ENCODE results near the gene LAMTOR2. TPM values are rescaled to one million over a fixed set of nuclear protein-coding genes. Genes with fewer than 3 reads are reported as not detected.
A peak's percentile ranks its signal among the peaks of the same experiment; 100 is the strongest.

Gene LAMTOR2
- total RNA-seq, 1 experiment from 2014 or later: 50.6 TPM

DNA sequence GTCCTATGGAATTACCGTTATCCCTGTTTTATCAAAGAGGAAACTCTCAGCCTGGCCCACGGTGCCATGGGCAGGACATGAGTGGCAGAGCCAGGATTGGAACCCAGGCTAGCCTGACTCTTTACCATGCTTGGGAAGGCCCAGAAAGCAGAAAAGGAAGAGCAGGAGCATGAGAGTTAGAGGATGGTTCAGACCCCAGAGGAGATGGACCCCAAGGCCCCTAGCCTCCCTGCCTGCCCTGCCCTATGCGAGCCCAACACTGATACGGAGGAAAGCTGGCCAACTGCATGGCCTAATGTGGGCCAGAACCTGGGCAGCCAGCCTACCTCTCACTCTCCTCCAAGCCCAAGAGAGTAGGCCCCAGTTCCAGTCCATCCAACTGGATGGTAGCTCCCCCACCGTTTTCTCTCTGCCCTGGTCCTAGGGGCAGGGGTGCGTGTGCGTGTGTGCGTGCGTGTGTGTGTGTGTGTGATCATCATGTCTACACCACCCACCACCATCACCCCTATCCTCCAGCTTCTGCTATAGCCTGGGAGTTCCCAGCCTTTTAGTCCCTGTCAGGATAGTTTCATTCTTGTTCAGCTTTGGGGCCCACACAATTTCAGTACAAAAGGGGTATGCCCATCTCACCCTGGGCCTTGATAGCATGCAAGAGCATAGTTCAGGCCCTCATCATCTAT, 43.1 kb downstream of the LAMTOR2 start:
- no peak overlapping the region for H3K4me2 ChIP-seq (ENCODE audit: insufficient read depth, insufficient read length, low read length)
- no peak overlapping the region for H2AK5ac ChIP-seq (ENCODE audit: insufficient read length, low read length)
- no peaks in the 10 kb centered on the region; a peak in 1 of 5 replicates for H3K9me3 Mint-ChIP-seq
- no peaks in the 10 kb centered on the region for H3K27me3 Mint-ChIP-seq (ENCODE audit: low read depth)
- H3T11ph ChIP-seq (ENCODE audit: low read length): no peak overlapping the region
- WGBS (ENCODE audit: extremely low coverage, insufficient read length, low lambda C conversion rate): no CpG with 5 or more reads among the region's 9 CpGs
- 0 out of 2 replicates have a peak, but pooled peaks cover 2% of the 10 kb centered on the region for H3K4me1 ChIP-seq (ENCODE audit: insufficient read depth, low read length)
- H2BK20ac ChIP-seq (ENCODE audit: low read depth, low read length, poor library complexity, severe bottlenecking): no peak overlapping the region
- peaks cover 2% of the 10 kb centered on the region for H4K20me1 ChIP-seq (ENCODE audit: control insufficient read depth, insufficient read depth, insufficient read length)
- no peak overlapping the region for H4K91ac ChIP-seq (ENCODE audit: insufficient read length, low read depth, low read length)
- H2BK15ac ChIP-seq (ENCODE audit: low read depth, low read length): no peak overlapping the region
- H3K36me3 Mint-ChIP-seq (ENCODE audit: insufficient read depth in 1 of 3, low read depth in 3 of 3): peaks cover 11 to 28% (median 19%) of the 10 kb centered on the region in 3 experiments
- H3K4me3 Mint-ChIP-seq: no peak overlapping the region
- TF ChIP-seq, protein P1, sequence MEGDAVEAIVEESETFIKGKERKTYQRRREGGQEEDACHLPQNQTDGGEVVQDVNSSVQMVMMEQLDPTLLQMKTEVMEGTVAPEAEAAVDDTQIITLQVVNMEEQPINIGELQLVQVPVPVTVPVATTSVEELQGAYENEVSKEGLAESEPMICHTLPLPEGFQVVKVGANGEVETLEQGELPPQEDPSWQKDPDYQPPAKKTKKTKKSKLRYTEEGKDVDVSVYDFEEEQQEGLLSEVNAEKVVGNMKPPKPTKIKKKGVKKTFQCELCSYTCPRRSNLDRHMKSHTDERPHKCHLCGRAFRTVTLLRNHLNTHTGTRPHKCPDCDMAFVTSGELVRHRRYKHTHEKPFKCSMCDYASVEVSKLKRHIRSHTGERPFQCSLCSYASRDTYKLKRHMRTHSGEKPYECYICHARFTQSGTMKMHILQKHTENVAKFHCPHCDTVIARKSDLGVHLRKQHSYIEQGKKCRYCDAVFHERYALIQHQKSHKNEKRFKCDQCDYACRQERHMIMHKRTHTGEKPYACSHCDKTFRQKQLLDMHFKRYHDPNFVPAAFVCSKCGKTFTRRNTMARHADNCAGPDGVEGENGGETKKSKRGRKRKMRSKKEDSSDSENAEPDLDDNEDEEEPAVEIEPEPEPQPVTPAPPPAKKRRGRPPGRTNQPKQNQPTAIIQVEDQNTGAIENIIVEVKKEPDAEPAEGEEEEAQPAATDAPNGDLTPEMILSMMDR (conservative IDR thresholded peaks at IDR 0.05): no peak
- peak overlapping the region in 2 of 3 experiments; percentile 45 to 83; a peak in 3 of 7 replicates for H3K27ac Mint-ChIP-seq
- no peak overlapping the region for H2BK12ac ChIP-seq (ENCODE audit: insufficient read length, low read depth, low read length)
- no peak overlapping the region for H2BK120ac ChIP-seq (ENCODE audit: low read depth, low read length, poor library complexity, severe bottlenecking)
- no peak for DNase-seq
- H3K4me1 Mint-ChIP-seq: peaks cover 29 to 35% of the 10 kb centered on the region in 2 experiments
- H3K4ac ChIP-seq (ENCODE audit: low read depth, low read length): no peak overlapping the region
- no peaks in the 10 kb centered on the region for H3K23me2 ChIP-seq (ENCODE audit: insufficient read length, low read depth, low read length, poor library complexity, severe bottlenecking)
- no peak overlapping the region for H3K18ac ChIP-seq (ENCODE audit: insufficient read length, low read depth, low read length)
- H3K79me2 ChIP-seq (ENCODE audit: insufficient read depth, low read length): no peaks in the 10 kb centered on the region
- H2BK5ac ChIP-seq (ENCODE audit: insufficient read length, low read length): no peak overlapping the region
- H3K27me3 ChIP-seq (ENCODE audit: insufficient read depth, low read length): no peaks in the 10 kb centered on the region
- no peak overlapping the region for H3K14ac ChIP-seq (ENCODE audit: insufficient read depth, low read length)
- H3K9ac ChIP-seq (ENCODE audit: extremely low read depth, insufficient read length, low read length): no peak overlapping the region
- H4K8ac ChIP-seq (replicated peaks; ENCODE audit: insufficient read length, low read depth, low read length): no peak overlapping the region
- no peaks in the 10 kb centered on the region for H3K79me1 ChIP-seq (ENCODE audit: insufficient read depth, low read depth, low read length, poor library complexity, severe bottlenecking)
- H2AFZ ChIP-seq (ENCODE audit: low read length): no peak overlapping the region
- H3K9me3 ChIP-seq (ENCODE audit: control insufficient read depth, low read depth, low read length): no peaks in the 10 kb centered on the region
- no peak overlapping the region for H3K56ac ChIP-seq (ENCODE audit: insufficient read length, low read depth, low read length)
- no peak overlapping the region for H4K5ac ChIP-seq (ENCODE audit: insufficient read length, low read depth, low read length)
- H3K27ac ChIP-seq (ENCODE audit: insufficient read length, low read depth, low read length): no peak overlapping the region
- no peak overlapping the region for H3K23ac ChIP-seq (ENCODE audit: insufficient read length, low read depth, low read length)

Measured in H9 (cell line).